SKM-1 treated with dmso at 0.1 percent for 144 hours (cell line): ENCODE measurements around the gene S100A10.
A peak's percentile ranks its signal among the peaks of the same experiment; 100 is the strongest.

Source experiments
- DNase-seq: peaks from one replicate; lab custom pipeline; 2025; ENCODE audit not compliant: unreplicated experiment; lab: John Stamatoyannopoulos, UW

Gene S100A10

GRCh38 chr1:151966061-151966460, 27.6 kb downstream of the S100A10 start:
- DNase-seq = no peak

GRCh38 chr1:151964510-151964909, 29.1 kb downstream of the S100A10 start:
- no peak for DNase-seq

- DNase-seq = no peak
Observed at GRCh38 chr1:151963288-151963687, 30.4 kb downstream of the S100A10 start.

GRCh38 chr1:151961833-151962232, 31.8 kb downstream of the S100A10 start:
- DNase-seq = no peak

- DNase-seq = no peak
Observed at GRCh38 chr1:151960780-151961513, 32.7 kb downstream of the S100A10 start.

GRCh38 chr1:151958959-151959358, 34.7 kb downstream of the S100A10 start:
- peak; percentile 55 for DNase-seq

GRCh38 chr1:151956957-151957497, 36.6 kb downstream of the S100A10 start:
- no peak for DNase-seq

- no peak for DNase-seq
Observed at GRCh38 chr1:151953409-151954094, 40.1 kb downstream of the S100A10 start.

- no peak for DNase-seq
Observed at GRCh38 chr1:151952811-151953210, 40.8 kb downstream of the S100A10 start.

- no peak for DNase-seq
Observed at GRCh38 chr1:151949371-151950193, 44.1 kb downstream of the S100A10 start.

GRCh38 chr1:151948506-151948905, 45.2 kb downstream of the S100A10 start:
- no peak for DNase-seq

- no peak for DNase-seq
Observed at GRCh38 chr1:151947140-151947539, 46.5 kb downstream of the S100A10 start.

GRCh38 chr1:151945725-151946722, 47.6 kb downstream of the S100A10 start:
- DNase-seq = peak; percentile 74

GRCh38 chr1:151944857-151945575, 48.6 kb downstream of the S100A10 start:
- no peak for DNase-seq

GRCh38 chr1:151944126-151944856, 49.4 kb downstream of the S100A10 start:
- DNase-seq = no peak

- no peak for DNase-seq
Observed at GRCh38 chr1:151943591-151943990, 50.1 kb downstream of the S100A10 start.

- no peak for DNase-seq
Observed at GRCh38 chr1:151942882-151943281, 50.8 kb downstream of the S100A10 start.

GRCh38 chr1:151940541-151940940, 53.1 kb downstream of the S100A10 start:
- no peak for DNase-seq

- DNase-seq = peak; percentile 15
Observed at GRCh38 chr1:151939779-151940178, 53.9 kb downstream of the S100A10 start.
